22Rv1 (cell line): ENCODE measurements around the gene PRSS23.

Source experiments
- ZFX ChIP-seq: fragments of 450-650 bp; IDR thresholded peaks from 2 replicates; pipeline ENCODE4 v1.6.1; 2017; ENCODE audit warnings: antibody characterized with exemption, borderline replicate concordance
- TF ChIP-seq, protein P1 (sequence below): fragments of 450-650 bp; IDR thresholded peaks from 2 replicates; pipeline ENCODE4 v1.5.1; 2017; ENCODE audit warnings: mild to moderate bottlenecking

DNA sequence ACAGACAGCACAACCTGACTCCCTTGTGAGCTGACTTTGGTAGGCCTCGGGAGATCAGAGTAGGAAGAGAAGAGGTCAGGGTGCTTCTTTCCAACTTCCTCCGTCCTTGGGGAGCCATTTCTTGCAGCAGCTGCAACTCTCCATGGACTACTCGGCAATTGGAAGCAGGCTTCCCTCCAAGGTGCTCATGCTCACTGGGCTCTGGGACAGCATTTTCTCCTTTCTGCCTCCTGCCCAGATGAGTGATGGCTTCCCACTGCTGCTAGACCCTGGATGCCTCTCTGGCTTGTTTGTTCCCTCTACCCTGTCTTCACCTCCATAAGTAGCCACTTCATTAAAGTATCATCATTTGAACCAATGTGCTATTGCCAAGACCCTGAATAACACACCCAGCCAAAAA is 8.2 kb upstream of the PRSS23 start:
- TF ChIP-seq, protein P1, sequence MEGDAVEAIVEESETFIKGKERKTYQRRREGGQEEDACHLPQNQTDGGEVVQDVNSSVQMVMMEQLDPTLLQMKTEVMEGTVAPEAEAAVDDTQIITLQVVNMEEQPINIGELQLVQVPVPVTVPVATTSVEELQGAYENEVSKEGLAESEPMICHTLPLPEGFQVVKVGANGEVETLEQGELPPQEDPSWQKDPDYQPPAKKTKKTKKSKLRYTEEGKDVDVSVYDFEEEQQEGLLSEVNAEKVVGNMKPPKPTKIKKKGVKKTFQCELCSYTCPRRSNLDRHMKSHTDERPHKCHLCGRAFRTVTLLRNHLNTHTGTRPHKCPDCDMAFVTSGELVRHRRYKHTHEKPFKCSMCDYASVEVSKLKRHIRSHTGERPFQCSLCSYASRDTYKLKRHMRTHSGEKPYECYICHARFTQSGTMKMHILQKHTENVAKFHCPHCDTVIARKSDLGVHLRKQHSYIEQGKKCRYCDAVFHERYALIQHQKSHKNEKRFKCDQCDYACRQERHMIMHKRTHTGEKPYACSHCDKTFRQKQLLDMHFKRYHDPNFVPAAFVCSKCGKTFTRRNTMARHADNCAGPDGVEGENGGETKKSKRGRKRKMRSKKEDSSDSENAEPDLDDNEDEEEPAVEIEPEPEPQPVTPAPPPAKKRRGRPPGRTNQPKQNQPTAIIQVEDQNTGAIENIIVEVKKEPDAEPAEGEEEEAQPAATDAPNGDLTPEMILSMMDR = no peak
- TF ChIP-seq ZFX = no peak
